ENCODE data around the gene CUEDC2.

Gene CUEDC2

DNA sequence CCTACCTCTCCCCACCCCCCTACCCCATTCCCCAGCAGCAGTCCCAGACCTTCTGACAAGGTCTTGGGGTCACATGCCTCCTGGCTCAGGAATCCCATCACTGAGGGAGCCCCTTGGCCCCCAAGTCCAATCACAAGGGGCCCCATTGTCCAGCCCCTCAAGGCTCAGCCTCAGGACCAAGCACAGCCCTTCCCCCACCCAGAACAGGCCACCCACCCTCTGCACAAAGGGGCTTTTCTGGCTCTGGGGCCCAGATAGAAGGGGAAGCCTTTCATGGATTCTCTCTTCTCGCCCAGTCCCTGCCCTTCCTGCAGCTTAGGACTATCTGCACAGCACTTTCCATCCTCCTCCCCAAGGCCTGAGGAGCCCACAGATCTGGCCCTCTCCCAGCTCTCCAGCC, 6.9 kb downstream of the CUEDC2 start:
- no peak for DNase-seq (ENCODE audit: low read depth in 2 of 3, low spot score in 1 of 3)

DNA sequence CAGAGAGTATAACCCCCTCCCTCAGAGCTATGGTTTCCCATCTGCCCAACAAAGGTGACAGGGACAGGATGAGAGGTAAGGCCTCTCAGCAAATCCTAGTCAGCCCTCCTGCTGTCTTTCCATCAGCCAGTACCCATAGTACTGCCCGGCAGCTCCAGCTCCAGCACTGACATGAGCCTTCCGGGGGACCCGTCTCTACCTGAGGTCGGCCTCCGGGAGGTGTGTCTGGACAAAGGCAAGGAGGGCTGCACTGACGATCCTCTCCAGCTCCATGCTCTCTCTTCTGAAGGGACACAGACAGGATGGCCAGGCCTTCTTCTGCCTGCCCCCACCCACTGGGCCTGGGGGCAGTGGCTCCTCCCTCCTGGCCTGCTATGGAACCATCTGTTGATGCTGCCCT, 7.5 kb downstream of the CUEDC2 start:
- no peak for DNase-seq (ENCODE audit: low read depth in 2 of 3, low spot score in 1 of 3)

DNA sequence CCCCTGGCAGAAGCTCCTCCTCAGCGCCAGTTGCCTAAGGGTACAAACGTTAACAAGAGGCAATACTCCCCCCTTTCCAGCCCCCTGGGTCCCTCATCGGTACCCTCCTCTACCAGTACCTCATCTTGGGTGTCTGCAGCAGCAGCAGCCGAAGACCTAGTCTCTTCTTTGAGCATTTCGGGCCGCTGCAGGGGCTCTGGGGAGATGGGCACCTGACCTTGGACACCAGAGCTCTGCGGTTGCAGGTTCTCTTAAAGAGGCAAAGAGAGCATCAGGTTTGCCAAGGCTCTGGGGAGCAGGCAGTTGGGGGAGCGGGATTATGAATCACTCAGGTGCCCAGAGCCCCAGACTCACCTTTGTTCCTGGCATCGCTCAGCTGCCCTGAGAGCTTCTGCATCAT, 8.2 kb downstream of the CUEDC2 start:
- no peak for DNase-seq (ENCODE audit: low read depth in 2 of 3, low spot score in 1 of 3)

DNA sequence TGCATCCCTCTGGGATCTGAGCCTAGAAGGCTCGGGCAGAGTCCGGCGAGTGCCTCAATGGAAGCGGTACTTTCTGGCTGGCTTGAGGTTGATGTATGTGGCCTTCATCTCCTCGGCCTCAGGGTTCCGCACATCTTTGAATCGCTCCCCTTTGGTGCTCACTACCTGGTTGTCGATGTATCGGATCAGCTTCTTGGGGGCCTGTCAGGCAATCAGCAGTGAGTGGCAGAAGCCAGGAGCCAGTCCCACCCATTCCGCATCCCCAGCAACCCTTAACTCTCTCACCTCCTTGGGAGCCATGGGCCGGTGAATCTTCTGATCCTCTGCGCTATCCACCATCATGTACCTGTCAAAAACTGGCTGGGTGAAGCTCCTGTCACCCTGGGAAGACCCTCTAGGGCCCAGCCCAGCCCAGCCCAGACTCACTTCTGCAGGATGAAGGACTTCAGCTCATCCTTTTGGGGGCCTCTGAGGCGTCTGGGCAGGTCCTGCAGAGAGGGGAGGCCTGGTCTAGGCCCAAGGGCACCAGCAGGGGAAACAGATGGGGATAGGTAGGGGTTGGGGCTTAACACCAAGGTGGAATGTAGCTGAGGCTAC, 8.9 kb downstream of the CUEDC2 start:
- no peak for DNase-seq (ENCODE audit: low read depth in 2 of 3, low spot score in 1 of 3)

DNA sequence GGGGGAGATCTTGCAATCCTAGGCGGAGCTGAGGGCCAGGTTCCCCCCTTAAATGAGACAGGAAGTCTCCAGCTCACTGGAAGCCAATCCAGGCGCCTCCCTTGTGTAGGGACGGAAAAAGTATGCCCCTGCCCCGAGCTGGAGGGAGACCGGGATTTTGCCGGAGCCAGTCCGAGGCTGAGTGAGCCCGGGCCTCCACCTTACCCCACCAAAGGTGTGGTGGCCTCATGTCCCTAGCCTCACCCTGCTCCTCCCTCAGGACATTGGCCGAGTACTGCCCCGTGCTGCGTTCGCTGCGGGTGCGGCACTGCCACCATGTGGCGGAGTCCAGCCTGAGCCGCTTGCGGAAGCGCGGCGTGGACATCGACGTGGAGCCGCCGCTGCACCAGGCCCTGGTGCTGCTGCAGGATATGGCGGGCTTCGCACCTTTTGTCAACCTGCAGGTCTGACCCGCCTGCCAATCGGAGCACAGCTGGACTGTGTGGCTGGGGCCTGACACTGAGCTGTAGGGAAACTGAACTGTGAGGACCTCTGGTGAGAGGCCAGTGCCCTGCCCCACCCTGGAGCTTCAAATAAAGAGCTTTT, 9.7 kb downstream of the CUEDC2 start:
- DNase-seq (ENCODE audit: low read depth in 2 of 3, low spot score in 1 of 3): no peak

DNA sequence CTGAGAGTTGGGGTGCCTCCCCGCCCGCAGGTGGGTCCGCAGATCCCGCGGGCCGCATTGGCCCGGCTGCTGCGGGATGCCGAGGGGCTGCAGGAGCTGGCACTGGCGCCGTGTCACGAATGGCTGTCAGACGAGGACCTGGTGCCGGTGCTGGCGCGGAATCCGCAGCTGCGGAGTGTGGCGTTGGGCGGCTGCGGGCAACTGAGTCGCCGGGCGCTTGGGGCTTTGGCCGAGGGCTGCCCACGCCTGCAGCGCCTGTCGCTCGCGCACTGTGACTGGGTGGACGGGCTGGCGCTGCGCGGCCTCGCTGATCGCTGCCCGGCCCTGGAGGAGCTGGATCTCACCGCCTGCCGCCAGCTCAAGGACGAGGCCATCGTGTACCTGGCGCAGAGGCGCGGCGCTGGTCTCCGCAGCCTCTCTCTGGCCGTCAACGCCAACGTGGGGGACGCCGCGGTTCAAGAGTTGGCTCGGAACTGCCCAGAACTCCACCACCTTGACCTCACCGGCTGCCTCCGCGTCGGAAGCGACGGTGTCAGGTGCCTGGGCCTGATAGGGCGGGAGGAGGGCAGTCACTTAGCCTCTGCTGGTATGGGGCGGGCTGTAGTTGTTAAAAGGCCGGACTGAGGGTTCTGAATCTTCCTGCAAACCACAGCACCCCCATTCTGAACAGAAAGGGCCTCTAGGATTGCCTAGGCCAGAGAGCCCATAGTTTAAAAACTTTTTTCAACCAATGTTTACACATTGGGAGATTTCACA, 10.4 kb downstream of the CUEDC2 start:
- DNase-seq (ENCODE audit: low read depth in 2 of 3, low spot score in 1 of 3): no peak

DNA sequence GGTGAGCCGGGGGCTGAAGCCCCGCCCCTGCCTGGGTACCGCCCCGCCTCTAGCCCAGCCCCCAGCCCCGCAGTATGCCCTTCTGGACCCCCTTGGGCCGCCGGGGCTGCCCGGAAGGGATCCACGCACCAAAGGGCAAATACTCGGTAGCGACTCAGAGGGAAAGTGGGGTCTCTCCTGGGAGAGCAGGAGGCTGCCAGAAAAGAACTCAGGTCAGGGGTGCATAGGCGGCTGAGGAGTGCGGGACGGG, 10.9 kb downstream of the CUEDC2 start:
- no peak for DNase-seq (ENCODE audit: low read depth in 2 of 3, low spot score in 1 of 3)

DNA sequence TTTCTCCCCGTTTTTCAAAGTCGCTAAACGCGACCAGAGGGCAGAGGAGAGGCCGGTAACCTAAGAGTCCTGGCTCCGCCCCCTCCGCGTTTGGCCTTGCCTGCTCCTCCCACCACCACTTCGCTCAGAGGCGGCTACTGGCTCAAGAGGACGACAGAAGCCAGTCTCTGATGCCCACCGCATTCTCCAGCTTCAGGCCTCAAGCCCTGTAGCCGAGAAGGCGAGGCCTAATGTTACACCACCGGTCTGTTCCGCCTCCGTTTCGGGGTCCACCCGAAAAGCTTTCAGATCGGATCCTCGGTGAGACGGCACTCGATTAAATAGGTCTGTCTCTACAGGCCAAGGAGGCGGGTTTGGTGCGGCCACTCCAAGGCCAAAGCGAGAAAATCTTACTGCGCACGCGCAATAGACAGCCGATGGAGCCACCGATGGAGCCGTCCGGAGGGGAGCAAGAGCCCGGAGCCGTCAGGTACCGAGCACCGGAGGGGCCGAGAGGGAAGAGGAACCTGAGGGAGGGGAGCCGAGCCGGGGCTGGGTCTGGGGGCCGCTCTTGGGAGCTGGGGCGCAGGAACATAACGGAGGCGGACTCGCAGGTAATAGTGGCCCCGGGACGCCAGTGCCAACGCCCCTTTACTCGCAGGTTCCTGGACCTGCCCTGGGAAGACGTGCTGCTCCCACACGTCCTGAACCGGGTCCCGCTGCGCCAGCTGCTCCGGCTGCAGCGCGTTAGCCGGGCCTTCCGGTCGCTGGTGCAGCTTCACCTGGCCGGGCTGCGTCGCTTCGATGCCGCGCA, 11.5 kb downstream of the CUEDC2 start, which contains the start of gene FBXL15:
FBXL15 (plus strand) TSS at position 123 of the 793 bp plus-strand sequence; CDS start at position 417, 294 bp downstream.
- peak; percentile 95 to 98 (median 97) for DNase-seq (ENCODE audit: low read depth in 2 of 3, low spot score in 1 of 3)

DNA sequence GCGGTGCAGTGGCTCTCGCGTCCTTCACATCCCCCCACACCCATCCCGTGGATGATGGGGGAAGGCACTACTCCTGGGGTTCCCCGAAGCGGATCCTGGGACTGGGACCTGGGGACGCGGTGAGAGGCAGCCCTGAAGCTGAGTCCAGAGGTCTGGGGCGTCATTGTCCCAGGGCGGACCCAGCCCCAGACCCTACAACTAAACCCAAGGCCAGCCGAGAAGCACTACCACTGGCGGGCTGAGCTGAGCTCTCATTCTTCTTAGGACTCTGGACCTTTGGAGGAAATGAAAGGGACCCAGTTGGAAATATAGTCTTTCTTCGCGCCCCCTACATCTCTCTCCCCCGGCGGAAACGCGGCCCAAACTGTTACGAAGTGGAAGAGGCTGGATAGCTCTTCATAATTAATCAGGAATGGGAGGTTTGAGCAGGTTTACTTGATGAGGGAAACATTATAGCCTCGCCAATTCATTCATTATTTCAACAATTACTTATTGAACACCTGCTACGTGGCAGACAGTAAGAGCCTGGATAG, 12.1 kb downstream of the CUEDC2 start:
- no peak for DNase-seq (ENCODE audit: low read depth in 2 of 3, low spot score in 1 of 3)

DNA sequence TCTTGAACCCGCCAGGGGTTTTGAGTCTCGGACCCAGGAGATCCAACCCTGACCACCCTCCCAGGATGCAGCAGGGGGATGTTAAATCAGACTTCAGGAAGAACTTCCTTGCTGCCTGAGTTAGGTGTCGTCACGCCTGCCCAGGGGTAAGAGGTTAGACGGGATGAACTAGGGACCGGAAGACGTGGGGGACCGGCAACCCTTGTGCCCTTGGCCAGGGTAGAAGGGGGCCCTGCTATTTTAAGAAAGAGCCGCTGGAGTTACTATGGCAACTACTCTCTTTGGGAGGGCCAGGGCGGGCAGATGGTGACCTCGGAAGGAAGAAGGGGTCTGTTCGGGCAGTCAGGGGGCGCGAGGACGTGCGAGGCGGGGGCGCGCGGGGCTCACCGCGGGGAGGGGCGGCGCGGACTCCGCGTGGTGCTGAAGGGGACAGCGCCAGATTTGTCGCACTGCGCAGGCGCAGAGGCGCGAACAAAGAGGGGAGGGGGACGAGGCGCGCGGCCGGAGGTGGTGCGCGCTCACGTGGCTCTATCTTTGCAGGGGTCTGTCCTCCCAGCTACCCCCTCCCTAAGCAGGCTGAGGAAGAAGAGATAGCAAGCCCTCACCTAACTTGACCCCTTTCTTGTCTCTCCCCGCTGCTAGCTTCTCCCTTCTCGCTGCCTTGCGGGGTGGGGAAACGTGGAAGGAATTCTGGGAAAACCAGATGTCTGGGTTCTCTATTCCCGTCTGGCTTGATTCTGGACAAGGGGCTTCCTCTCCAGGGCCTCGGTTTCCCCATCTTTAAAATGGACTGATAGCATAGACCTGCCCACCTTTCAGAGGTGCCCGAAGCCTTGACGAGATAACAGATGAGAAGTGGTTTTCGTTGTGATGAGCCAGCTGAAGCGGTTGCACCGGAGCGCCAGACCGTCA, 12.8 kb downstream of the CUEDC2 start:
- peak in 2 of 3 donors; percentile 60 to 67 for DNase-seq (ENCODE audit: low read depth in 2 of 3, low spot score in 1 of 3)

DNA sequence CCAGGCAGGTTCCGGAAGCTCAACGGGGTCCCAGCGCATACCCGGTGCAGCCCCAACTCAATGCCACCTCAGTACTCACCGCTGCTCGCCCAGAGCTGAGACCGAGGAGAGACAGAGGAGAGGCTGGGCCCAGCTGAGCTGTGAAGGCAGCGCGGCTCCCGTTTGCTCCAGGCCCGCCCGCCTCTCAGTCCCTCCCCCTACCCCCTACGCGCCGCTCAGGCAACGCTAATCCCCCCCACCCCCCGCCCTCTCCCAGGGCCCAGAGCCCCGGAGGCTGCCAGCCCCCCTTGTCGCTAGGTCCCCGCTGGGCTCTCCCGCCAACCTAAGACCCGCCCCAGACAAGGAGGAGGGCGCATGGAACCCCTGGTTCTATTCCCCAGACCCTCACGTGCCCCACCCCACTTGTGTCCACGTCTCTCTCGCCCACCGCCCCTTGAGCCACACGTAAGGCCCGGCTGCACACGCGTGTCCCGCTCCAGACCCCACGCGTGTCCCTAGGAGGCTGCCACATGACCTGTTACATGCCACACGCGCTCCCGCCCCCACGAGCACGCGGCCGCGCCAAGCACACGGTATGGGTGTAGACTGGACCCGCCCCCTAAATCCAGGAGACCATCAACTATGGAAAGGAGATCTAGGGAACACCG, 13.6 kb downstream of the CUEDC2 start, which contains the start of gene PSD:
PSD (minus strand) TSS at position 164 of the 647 bp plus-strand sequence. CDS start 1,747 bp downstream, outside the sequence.
- DNase-seq (ENCODE audit: low read depth in 2 of 3, low spot score in 1 of 3): no peak

DNA sequence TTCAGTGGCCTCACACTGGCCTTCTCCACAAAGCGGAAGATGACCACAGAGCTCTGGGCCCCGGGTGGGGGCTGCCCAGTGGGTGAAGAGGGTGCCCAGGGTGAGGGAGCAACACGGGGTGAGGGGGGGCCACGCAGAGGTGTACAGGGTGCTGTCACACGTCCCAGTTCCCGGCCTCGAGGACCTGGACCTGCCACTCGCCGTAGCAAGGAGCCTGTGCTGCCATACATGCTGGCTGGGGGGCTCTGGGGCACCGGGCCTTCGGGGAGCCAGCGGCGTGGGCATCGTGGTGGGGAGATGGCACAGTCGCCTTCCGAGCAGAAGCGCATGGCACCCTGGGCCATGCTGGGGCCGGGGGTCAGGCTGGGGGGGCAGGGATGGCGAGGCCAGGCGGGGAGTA, 15.7 kb downstream of the CUEDC2 start:
- no peak for DNase-seq (ENCODE audit: low read depth in 2 of 3, low spot score in 1 of 3)

DNA sequence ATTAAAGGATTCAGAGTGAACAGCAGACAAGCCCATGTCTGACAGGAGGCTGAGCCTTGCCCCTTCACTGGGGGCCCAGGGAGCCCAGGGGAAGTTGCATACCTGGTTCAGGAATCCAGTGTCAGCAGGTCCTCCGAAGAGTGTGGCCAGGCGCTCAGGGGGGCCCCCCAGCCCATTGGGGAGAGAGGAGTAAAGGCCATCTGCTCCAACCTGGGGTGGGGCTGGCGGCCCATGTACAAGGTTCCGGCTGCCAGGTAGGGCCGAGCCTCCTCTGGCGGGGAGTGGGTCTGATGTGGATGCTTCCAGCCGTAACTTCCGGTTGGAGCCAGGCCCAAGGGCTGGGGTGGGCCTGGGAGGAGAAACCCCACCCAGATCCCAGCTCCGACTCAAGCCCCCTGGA, 16.1 kb downstream of the CUEDC2 start:
- no peak for DNase-seq (ENCODE audit: low read depth in 2 of 3, low spot score in 1 of 3)

DNA sequence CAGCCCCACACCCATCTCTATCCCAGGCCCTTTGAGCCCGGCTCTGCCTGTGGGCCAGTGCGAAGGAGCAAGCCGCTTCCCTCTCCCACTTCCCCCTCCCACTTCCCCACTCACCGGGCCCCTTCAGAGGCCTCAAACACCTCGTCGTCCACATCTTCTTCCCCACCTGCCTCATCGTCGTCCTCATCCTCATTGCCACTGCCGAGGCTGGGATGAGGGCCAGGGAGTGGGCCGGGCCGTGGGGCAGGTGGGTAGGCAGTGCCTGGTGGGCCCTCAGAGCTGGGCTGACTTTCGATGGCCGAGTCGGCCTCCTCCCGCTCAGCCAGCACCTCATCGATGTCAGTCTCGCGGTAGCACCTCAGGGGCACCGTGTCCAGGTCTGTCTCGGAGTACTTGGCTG, 17.6 kb downstream of the CUEDC2 start:
- no peak for DNase-seq (ENCODE audit: low read depth in 2 of 3, low spot score in 1 of 3)

DNA sequence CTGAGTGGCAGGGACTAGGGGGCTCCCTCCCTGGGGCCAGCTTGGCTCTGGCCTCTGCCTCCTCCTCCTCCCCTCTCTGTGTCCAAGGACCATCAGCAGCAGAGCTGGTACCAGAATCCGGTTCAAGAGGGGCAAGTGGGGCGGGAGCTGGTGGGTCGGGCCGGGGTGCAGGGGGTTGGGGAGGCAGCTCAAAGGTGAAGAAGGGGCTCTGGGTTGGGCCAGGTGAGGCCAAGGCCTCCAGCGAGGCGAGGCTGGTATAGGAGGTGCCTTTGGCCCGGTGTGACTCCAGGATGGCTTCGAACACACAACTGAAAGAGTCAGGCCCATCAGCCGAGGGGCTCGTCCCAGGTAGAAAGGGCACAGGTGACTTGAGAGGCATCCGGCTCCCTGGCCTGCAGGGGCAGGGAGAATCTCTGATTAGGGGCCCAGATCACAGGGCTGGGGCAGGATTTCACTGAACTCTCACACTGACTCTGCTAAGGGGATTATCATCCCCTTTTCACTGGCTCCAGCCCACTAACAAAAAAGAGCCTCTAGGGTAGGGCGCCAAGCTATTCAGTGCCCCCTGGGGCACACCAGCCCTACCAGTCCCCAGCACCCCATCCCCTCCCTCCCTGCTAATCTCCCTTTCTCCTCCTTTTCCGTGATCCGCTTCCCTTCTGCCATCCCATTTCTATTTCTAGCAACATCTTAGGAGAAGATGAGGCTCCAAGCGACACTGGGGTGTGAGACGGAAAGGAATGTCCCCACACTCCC, 18.4 kb downstream of the CUEDC2 start:
- DNase-seq (ENCODE audit: low read depth in 2 of 3, low spot score in 1 of 3): no peak

DNA sequence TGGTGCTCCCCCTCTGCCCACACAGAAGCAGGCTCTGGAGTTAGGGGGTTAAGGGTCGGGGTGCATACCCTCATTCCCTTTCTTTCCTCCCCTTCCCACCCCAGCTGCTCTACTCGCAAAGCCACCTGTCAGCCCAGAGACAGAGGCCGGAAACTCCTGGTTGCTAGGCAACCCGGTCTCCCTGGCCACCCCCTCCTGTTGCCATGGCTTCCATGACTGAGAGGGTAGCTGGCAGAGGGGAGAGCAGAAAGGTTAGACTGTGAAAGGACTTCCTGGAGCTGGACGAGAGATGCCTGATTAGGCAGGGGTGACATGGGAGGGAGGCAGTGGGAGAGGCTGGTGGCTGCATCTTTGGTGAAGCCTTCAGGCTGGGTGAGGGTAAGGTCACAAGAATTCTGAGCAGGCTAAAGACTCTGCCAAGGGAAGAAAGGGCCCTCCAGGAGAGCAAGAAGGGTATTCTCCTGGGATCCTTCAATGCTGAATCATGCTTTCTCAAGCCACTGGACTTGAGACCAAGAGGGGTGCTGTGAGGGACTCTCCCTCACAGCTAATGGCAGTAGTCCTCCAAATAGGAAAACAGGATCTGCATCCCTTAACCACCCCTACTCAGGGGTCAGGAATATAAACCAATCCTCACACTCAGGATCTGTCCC, 19.2 kb downstream of the CUEDC2 start:
- no peak for DNase-seq (ENCODE audit: low read depth in 2 of 3, low spot score in 1 of 3)

DNA sequence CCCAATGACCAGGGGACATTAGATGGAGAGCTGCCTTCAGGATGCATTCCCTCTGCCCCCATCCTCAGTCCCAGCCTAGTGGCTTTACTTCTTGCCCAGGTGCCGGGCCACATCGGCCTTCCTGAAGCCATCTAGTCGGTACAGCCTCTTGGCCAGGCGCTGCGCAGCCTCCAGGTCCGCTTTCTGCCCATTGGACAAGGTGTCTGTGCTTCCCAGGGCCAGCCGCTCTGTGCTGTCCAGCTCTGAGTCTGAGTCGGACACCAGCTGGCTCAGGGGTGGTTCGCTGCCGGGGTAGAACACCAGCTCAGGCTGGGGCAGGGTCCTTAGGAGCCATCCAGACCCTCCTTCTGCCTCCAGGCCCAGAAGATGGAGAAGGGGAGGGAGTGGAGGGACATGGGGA, 20.1 kb downstream of the CUEDC2 start:
- DNase-seq (ENCODE audit: low read depth in 2 of 3, low spot score in 1 of 3): no peak

DNA sequence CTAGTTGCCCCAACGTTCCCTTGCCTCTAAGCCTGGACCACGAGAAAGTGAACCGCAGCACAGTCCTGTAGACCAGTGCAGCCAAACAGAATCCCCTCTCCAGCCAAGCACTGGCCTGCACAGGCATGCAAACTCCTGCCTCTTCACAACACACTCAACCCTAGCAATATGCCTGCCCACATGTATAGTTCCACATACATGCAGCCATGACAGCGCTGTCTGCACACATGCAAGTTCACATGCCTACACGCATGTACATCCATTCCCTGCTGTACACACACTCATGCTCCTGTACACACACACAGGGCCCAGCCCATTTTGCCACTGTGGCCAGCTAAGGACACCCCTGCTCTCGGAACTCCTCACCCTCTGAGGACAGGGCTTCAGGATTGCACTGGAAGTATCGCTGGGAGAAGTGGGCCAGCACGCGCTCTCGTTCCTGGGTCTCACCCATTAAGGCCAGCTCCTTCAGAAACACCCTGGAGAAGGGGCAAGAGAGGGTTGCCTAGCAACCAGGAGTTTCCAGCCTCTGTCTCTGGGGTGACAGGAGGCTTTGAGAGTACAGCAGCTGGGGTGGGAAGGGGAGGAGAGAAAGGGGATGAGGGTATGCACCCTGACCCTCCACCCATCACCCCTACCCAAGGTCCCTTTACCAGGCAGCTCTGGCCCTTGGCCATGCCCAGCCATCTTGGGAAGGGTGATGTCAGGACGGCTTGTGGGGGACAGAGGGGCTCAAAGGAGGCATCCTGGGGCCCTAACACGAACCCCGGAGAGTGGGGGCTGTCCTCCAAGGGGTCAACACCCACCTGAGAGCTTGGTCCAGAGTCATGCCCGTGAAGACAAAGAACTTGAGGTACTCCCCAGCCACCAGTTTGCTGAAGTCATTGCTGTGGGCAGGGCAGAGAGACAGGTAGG, 20.8 kb downstream of the CUEDC2 start:
- DNase-seq (ENCODE audit: low read depth in 2 of 3, low spot score in 1 of 3): no peak

All from stimulated activated CD4-positive, alpha-beta T cell treated with anti-CD3 and anti-CD28 coated beads, Interleukin-12 subunit alpha, Interleukin-12 subunit beta, amount 100 ng/mL, for 48 hours (primary cell).